Activated naive CD4-positive, alpha-beta T cell treated with Interleukin-2 at 50 U/mL for 16 hours (primary cell): ENCODE data around the gene ARHGAP40.
A peak's percentile ranks its signal among the peaks of the same experiment; 100 is the strongest.

Experiments
- DNase-seq: peaks from one replicate; pipeline ENCODE4 v3.0.0-alpha.2; 2020

Gene ARHGAP40

DNA sequence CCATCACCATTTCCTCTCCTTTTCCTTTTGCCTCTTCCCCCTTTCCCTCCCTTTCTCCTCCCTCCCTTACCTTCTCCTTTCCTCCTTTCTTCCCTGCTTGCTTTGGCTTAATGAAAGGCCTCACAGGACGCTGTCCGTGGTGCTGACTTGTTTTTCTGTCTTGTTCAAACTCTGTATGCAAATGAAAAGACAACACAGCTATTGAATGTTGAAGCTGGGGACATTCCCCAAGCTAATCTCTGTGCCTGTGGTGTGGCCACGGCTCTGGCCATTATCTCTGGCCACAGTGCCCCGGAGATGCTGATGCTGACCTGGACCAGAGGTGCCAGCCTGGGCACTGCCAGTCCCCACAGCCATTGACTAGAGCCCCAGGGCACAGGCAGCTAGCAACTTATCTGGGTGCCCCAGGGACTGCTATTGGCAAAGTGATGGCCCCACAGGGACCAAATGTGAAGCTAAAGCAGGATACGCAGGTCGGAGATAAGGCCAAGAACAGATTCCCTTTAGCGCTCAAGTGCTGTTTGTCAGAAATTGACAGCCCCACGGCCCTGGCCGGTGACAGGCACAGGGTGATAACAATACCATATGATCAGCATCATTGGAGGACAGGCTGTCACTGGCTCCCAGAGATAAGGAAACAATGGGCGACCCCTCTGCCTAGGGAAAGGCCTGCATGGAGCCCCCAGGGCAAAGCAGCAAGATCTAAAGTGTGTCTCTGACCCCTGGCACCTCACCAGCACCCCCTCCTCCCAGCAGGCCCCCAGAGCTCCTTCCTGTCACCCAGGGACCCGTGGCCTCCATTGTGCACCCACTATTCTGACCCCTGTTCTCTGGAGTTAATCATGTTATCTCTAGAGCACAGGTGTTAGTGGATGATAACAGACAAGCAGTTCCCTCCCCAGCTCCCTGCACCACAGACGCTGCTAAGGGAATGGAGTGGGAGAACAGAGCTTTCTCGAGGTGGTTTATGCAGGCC lies 91.1 kb downstream of the ARHGAP40 start:
- peak; percentile 40 for DNase-seq

DNA sequence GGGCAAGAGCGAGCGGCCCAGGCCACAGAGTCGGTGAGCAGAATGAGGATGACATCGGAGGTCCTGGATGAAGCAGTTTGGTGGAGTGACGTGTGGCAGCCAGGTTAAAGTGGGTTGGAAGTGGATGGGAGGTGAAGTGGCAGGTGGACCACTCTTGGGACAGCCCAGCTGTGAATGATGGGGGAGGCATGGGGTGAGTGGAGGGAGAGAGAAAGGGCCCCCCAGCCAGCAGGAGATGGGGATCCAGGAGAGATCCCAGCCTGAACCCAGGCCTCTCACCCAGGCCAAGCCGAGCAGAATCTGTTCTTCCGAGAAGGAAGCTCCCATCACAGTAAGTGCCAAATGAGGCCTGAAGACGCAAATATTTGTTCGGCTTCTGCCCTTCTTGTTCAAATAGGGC lies 95.7 kb downstream of the ARHGAP40 start:
- no peak for DNase-seq

GRCh38 chr20:38698541-38698940 lies 96.9 kb downstream of the ARHGAP40 start:
- DNase-seq, result no peak

GRCh38 chr20:38700141-38700540 lies 98.5 kb downstream of the ARHGAP40 start:
- DNase-seq, result no peak
